ENCODE measurements around the gene CACNB4. TPM values are rescaled to one million over a fixed set of nuclear protein-coding genes. Genes with fewer than 3 reads are reported as not detected.

Gene CACNB4
- total and polyA plus RNA-seq, 10 donors: 0.14 to 5.1 (median 1.6) TPM

DNA sequence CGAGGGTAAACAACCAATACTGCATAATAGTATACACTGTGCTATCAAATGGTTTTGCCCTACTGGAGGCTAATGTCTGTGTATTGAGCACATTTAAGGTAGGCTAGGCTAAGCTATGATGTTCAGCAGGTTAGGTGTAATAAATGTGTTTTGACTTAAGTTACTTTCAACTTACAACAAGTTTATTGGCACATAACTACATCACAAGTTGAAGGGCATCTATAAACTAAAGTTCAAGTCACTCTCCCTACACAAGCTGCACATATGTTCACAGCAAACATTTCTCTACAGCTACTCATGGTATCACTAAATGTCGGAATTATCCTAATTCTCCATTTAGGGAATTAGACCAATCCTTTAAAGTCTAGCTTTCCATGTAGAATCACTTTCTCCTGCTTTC, 282.0 kb downstream of the CACNB4 start:
- 94 to 99% (median 98%) methylated on average over 2 of the region's 2 CpGs for WGBS, 5 donors
- no peak for DNase-seq
- intact Hi-C loops (cut with DNase I; ENCODE audit: low total_unique reads): no loop called here
- no peak for TF ChIP-seq CTCF (IDR thresholded peaks at IDR 0.05 in 8 of 11, conservative IDR thresholded peaks at IDR 0.05 in 3 of 11)
- TF ChIP-seq POLR2AphosphoS5 (IDR thresholded peaks at IDR 0.05): no peak
- TF ChIP-seq POLR2A (IDR thresholded peaks at IDR 0.05): no peak
- H3K27ac ChIP-seq: no peak overlapping the region
- H3K4me1 ChIP-seq: peaks cover 0 to 25% (median 0%) of the 10 kb centered on the region in 6 donors
- H3K27me3 ChIP-seq (replicated peaks in 1 of 7): no peaks in the 10 kb centered on the region
- H3K9me3 ChIP-seq: peaks cover 0 to 2% (median 0%) of the 10 kb centered on the region in 8 donors
- no peak overlapping the region for H3K4me3 ChIP-seq
- H3K36me3 ChIP-seq: peaks cover 0 to 50% (median 29%) of the 10 kb centered on the region in 6 donors

DNA sequence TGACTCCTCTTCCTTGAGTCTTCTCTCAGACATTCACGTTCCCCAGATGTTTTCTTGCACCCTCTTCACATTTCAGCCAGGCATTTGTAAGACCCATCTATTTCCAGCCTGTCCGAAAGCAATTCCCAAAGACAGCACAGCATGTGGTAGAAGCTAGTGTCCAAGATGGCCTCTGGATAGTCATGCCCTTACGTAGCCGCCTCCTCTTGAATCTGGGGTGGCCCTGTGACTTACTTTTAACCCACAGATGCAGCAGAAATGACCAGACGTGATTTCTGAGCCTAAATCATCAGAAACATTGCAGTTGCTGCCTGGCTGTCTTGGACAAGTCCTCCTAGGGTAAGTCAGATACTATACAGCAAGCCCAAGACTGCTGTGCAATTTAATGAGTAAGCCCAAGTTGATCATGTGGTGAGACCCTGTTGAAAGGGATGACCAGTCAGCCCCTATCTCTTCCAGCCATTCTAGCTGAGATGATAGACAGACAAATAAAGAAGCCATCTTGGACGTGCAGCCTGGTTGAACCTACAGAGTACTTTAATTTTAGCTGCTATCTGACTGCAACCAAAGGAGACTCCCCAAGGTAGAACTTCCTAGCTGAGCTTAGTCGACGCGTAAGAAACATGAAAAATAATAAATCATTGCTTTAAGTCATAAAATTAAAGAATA, 282.9 kb downstream of the CACNB4 start:
- Histone ChIP-seq H3K4me3 (no peak overlapping the region), H3K36me3 (peaks cover 0 to 58% (median 36%) of the 10 kb centered on the region in 6 donors), H3K27ac (no peak overlapping the region), H3K27me3 (replicated peaks in 1 of 7) (no peaks in the 10 kb centered on the region), H3K4me1 (peaks cover 0 to 25% (median 0%) of the 10 kb centered on the region in 6 donors), H3K9me3 (peaks cover 0 to 9% (median 2%) of the 10 kb centered on the region in 8 donors)
- no peak for DNase-seq
- intact Hi-C loops (cut with DNase I; ENCODE audit: low total_unique reads): no loop called here
- WGBS, 5 donors: 90 to 97% (median 95%) methylated on average over 9 of the region's 9 CpGs
- TF ChIP-seq POLR2AphosphoS5 (IDR thresholded peaks at IDR 0.05) (no peak), POLR2A (IDR thresholded peaks at IDR 0.05) (no peak), CTCF (IDR thresholded peaks at IDR 0.05 in 8 of 11, conservative IDR thresholded peaks at IDR 0.05 in 3 of 11) (no peak)

GRCh38 chr2:151810489-151810888, 288.4 kb downstream of the CACNB4 start:
- H3K27me3 ChIP-seq (replicated peaks in 1 of 7): no peaks in the 10 kb centered on the region
- no peak for DNase-seq
- H3K27ac ChIP-seq: no peak overlapping the region
- H3K4me3 ChIP-seq: no peak overlapping the region
- WGBS, 5 donors: 89 to 100% (median 95%) methylated on average over 1 of the region's 1 CpG
- peaks cover 0 to 9% (median 2%) of the 10 kb centered on the region in 8 donors for H3K9me3 ChIP-seq
- intact Hi-C loops (cut with DNase I; ENCODE audit: low total_unique reads): no loop called here
- peaks cover 0 to 86% (median 47%) of the 10 kb centered on the region in 6 donors for H3K36me3 ChIP-seq
- peaks cover 0 to 30% (median 15%) of the 10 kb centered on the region in 6 donors for H3K4me1 ChIP-seq
- no peak for TF ChIP-seq CTCF (IDR thresholded peaks at IDR 0.05 in 8 of 11, conservative IDR thresholded peaks at IDR 0.05 in 3 of 11)
- TF ChIP-seq POLR2A (IDR thresholded peaks at IDR 0.05): no peak

DNA sequence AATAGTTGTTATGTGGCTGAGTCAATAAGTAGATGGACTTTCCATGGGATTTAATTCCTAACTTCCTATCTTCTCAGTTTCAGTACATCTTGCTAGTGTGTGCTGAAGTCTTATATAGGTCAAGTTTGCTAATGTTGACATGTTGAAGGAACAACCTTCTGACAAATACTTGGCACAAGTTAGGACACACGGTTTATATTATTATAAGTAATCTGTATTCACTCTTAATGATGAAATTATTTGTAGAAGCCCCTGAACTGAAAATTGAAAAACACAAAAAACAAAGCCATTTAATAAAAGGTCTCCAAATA, 289.8 kb downstream of the CACNB4 start:
- Histone ChIP-seq H3K4me3 (no peak overlapping the region), H3K27ac (peak overlapping the region in 1 of 8 donors; percentile 8), H3K4me1 (peaks cover 0 to 32% (median 15%) of the 10 kb centered on the region in 6 donors), H3K27me3 (replicated peaks in 1 of 7) (no peaks in the 10 kb centered on the region), H3K9me3 (peaks cover 0 to 9% (median 2%) of the 10 kb centered on the region in 8 donors), H3K36me3 (peaks cover 0 to 86% (median 40%) of the 10 kb centered on the region in 6 donors)
- 76 to 96% (median 84%) methylated on average over 1 of the region's 1 CpG for WGBS, 5 donors
- DNase-seq: no peak
- TF ChIP-seq POLR2A (IDR thresholded peaks at IDR 0.05) (no peak), CTCF (IDR thresholded peaks at IDR 0.05 in 8 of 11, conservative IDR thresholded peaks at IDR 0.05 in 3 of 11) (no peak), POLR2AphosphoS5 (IDR thresholded peaks at IDR 0.05) (no peak)
- intact Hi-C loops (cut with DNase I; ENCODE audit: low total_unique reads): no loop called here
